ENCODE results near the gene ZMYND11.
"Not testable (repeated sequence)": the region's sequence is repeated elsewhere in the genome, so short reads cannot be mapped to it uniquely, and the experiment has no call there.

The ZMYND11 gene

GRCh38 chr10:283140-283479, 147.9 kb downstream of the ZMYND11 start:
- no peak for DNase-seq (ENCODE audit: low read depth)

GRCh38 chr10:283916-284356, 148.7 kb downstream of the ZMYND11 start:
- no peak for DNase-seq (ENCODE audit: low read depth)

GRCh38 chr10:285216-285615, 150.0 kb downstream of the ZMYND11 start:
- no peak for DNase-seq (ENCODE audit: low read depth)

- no peak for DNase-seq (ENCODE audit: low read depth)
Measured at GRCh38 chr10:287026-287709, 151.9 kb downstream of the ZMYND11 start.

GRCh38 chr10:287814-288213, 152.6 kb downstream of the ZMYND11 start:
- no peak for DNase-seq (ENCODE audit: low read depth)

GRCh38 chr10:288316-289200, 153.3 kb downstream of the ZMYND11 start:
- DNase-seq (ENCODE audit: low read depth): no peak

GRCh38 chr10:289581-289980, 154.3 kb downstream of the ZMYND11 start:
- DNase-seq (ENCODE audit: low read depth): no peak

GRCh38 chr10:290026-290725, 154.9 kb downstream of the ZMYND11 start:
- DNase-seq (ENCODE audit: low read depth): no peak

- DNase-seq (ENCODE audit: low read depth): no peak
Measured at GRCh38 chr10:293636-294035, 158.4 kb downstream of the ZMYND11 start.

GRCh38 chr10:297567-297966, 162.3 kb downstream of the ZMYND11 start:
- DNase-seq (ENCODE audit: low read depth): no peak

- no peak for DNase-seq (ENCODE audit: low read depth)
Measured at GRCh38 chr10:298033-298432, 162.8 kb downstream of the ZMYND11 start.

- DNase-seq (ENCODE audit: low read depth): no peak
Measured at GRCh38 chr10:299512-299911, 164.3 kb downstream of the ZMYND11 start.

- DNase-seq (ENCODE audit: low read depth): no peak
Measured at GRCh38 chr10:299969-300368, 164.7 kb downstream of the ZMYND11 start.

GRCh38 chr10:300580-300979, 165.3 kb downstream of the ZMYND11 start:
- not testable (repeated sequence) for DNase-seq (ENCODE audit: low read depth)

- DNase-seq (ENCODE audit: low read depth): no peak
Measured at GRCh38 chr10:301536-301935, 166.3 kb downstream of the ZMYND11 start.

Measured in stimulated activated CD8-positive, alpha-beta memory T cell treated with anti-CD3 and anti-CD28 coated beads, Interleukin-12 subunit alpha, Interleukin-12 subunit beta, amount 100 ng/mL, for 1 hour (primary cell).